ENCODE results near the gene ADORA3. TPM values are rescaled to one million over a fixed set of nuclear protein-coding genes. Genes with fewer than 3 reads are reported as not detected.
"Not testable (repeated sequence)": the region's sequence is repeated elsewhere in the genome, so short reads cannot be mapped to it uniquely, and the experiment has no call there.

ADORA3 gene
- total RNA-seq (1 to 10 TPM in 3 of 6 donors, under 1 TPM in 3; 0.32 to 7.3 (median 1.1) TPM), polyA plus RNA-seq (1 to 10 TPM; 1.1 to 1.2 TPM)

DNA sequence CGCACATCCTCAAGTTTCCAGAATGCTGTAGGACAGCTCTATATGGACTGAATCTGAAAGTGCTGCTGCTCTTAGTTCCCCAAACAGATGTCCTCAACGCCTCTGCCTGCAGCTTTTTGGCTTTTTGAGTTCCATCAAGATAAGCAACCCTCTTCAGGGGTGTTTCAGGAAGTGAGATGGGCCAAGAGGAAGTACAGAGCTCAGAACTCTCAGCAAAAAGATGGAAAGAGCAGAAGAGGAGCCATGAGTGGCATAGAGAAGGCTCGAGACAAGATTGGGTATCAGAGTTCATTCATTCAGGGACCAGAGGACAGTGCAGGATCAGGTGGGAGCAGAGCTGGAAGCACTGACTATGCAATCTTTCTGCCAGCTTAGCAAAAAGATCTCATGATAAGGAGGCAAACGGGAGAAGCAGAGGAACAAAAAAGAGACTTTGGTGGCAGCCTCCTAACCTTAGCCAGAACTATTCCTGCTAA, at the start of gene ADORA3, which contains the start of gene TMIGD3:
Gene ADORA3, minus strand, starts transcription at position 49 of the 476 bp plus-strand sequence. CDS start 279 bp downstream, outside the sequence.
Gene TMIGD3, minus strand, starts transcription at position 49 of the 476 bp plus-strand sequence. CDS start 279 bp downstream, outside the sequence.
- TF ChIP-seq, protein P1, sequence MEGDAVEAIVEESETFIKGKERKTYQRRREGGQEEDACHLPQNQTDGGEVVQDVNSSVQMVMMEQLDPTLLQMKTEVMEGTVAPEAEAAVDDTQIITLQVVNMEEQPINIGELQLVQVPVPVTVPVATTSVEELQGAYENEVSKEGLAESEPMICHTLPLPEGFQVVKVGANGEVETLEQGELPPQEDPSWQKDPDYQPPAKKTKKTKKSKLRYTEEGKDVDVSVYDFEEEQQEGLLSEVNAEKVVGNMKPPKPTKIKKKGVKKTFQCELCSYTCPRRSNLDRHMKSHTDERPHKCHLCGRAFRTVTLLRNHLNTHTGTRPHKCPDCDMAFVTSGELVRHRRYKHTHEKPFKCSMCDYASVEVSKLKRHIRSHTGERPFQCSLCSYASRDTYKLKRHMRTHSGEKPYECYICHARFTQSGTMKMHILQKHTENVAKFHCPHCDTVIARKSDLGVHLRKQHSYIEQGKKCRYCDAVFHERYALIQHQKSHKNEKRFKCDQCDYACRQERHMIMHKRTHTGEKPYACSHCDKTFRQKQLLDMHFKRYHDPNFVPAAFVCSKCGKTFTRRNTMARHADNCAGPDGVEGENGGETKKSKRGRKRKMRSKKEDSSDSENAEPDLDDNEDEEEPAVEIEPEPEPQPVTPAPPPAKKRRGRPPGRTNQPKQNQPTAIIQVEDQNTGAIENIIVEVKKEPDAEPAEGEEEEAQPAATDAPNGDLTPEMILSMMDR (IDR thresholded peaks at IDR 0.05), result no peak
- WGBS, 2 donors, result 55 to 63% methylated on average over 4 of the region's 4 CpGs
- ATAC-seq (no peak), DNase-seq (no peak), FAIRE-seq (no peak)
- Histone ChIP-seq H3K4me3 (no peak within 1 kb of the TSS), H3K9me3 (no peaks in the 10 kb centered on the region), H3K4me1 (peaks cover 0 to 13% (median 0%) of the 10 kb centered on the region in 3 donors), H3K27ac (peak within 1 kb of the TSS in 1 of 4 donors; percentile 18), H3K27me3 (no peaks in the 10 kb centered on the region), H3K36me3 (no peaks in the 10 kb centered on the region)
- intact Hi-C loops (cut with DNase I), result loop anchor here in 1 of 3 donors (10.0 kb wide), 1 partner anchor 261 kb away; no protein-coding TSS in a partner anchor

DNA sequence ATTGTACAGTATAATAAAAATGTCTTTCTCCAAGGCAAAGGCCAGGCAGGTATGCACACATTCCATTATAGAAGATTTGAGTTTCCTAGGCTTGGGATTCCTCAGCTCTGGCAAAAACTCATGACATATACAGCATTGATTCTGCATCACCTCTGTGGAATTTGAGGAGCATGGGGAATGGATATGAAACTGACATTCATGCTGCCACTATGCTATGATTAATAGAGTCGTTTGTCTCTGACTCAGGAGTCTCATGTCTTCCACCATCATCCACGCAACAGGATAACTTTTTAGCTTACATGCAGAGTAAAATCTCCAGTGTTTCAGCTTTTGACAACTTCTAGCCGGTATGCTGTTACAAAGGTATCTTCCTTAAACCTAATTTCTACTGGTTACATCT, 49.8 kb upstream of the ADORA3 start:
- DNase-seq (no peak), FAIRE-seq (no peak), ATAC-seq (no peak)
- no peaks in the 10 kb centered on the region for H3K4me1 ChIP-seq
- no peak overlapping the region for H3K4me3 ChIP-seq
- no peak overlapping the region for H3K27ac ChIP-seq
- intact Hi-C loops (cut with DNase I), result no loop called here
- TF ChIP-seq, protein P1 (IDR thresholded peaks at IDR 0.05), result no peak
- H3K27me3 ChIP-seq, result no peaks in the 10 kb centered on the region
- WGBS, 2 donors, result 87 to 95% methylated on average over 3 of the region's 3 CpGs
- H3K9me3 ChIP-seq, result no peaks in the 10 kb centered on the region
- no peaks in the 10 kb centered on the region for H3K36me3 ChIP-seq

DNA sequence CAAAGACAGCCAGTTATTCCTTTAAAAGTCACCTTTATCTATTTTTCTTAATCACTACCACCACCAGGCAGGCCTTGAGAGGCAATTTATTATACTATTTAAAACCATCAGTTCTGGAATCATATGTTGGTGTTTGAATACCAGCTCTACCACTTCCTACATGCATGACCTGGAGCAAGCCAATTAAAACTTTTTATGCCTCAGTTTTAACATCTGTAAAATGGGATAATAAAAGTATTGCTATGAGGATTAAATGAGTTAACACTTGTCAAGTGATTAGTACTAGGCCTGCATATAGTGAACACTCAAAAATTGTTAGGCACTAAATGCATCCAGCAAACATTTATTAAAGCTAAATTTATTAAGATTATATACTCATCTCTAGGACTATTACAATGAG, 49.2 kb upstream of the ADORA3 start:
- intact Hi-C loops (cut with DNase I), result no loop called here
- no peak for ATAC-seq
- H3K27ac ChIP-seq, result no peak overlapping the region

DNA sequence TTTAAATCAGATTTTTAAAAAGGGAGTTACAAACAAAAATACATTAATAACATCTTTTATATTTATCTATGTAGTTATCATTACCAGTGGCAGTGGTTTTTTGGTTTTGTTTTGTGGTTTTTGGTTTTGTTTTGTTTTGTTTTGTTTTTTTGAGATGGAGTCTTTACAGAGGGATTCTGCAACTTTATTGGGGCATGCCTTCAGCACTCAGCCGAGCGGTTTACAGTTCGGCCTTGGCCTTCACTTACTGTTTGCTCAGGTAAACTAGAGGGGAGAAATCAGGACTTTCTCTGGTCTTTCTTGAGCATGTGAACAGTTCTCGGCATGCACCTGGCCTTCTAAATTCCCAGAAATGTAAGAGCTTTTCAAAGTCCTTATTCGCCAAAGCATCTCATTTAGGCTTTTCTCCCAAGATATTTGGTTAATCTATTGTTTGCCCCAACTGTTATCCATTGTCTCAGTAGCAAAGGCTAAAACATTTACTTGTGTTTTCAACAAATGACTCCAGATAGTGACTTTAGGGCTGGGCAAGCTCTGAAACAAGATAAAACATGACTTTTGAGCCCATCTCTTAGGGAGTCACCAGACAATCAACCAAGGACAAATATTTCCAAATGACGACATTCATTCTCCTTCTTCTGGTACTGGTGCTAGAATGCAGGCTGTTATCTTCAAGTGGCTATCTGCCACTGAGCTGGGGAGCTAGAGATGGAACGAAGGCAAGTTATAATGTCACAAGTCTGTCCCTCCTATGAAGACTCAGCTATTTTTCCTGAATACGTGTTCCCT, 48.4 kb upstream of the ADORA3 start:
- TF ChIP-seq, protein P1 (IDR thresholded peaks at IDR 0.05), result no peak
- WGBS, 2 donors, result 56 to 61% methylated on average over 8 of the region's 8 CpGs
- no peaks in the 10 kb centered on the region for H3K4me1 ChIP-seq
- H3K4me3 ChIP-seq, result no peak overlapping the region
- FAIRE-seq (no peak), DNase-seq (no peak), ATAC-seq (peak in 1 of 4 donors; percentile 57)
- intact Hi-C loops (cut with DNase I), result no loop called here
- no peaks in the 10 kb centered on the region for H3K27me3 ChIP-seq
- H3K9me3 ChIP-seq, result no peaks in the 10 kb centered on the region
- no peak overlapping the region for H3K27ac ChIP-seq
- no peaks in the 10 kb centered on the region for H3K36me3 ChIP-seq

More for the DNA sequence above, 49.2 kb upstream of the ADORA3 start:
- Histone ChIP-seq H3K4me1 (no peaks in the 10 kb centered on the region), H3K27me3 (no peaks in the 10 kb centered on the region), H3K36me3 (no peaks in the 10 kb centered on the region), H3K9me3 (no peaks in the 10 kb centered on the region), H3K4me3 (no peak overlapping the region)
- TF ChIP-seq, protein P1 (IDR thresholded peaks at IDR 0.05), result no peak
- no peak for DNase-seq
- no peak for FAIRE-seq

DNA sequence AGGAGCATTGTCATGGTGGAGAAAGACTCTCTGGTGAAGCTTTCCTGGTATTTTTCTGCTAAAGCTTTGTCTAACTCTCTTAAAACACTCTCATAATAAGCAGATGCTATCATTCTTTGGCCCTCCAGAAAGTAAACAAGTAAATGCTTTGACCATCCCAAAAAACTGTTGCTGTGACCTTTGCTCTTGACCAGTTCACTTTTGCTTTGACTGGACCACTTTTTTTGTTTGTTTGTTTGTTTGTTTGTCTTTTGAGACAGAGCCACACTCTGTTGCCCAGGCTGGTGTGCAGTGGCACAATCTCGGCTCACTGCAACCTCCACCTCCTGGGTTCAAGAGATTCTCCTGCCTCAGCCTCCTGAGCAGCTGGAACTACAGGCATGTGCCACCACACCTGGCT, 44.4 kb upstream of the ADORA3 start:
- FAIRE-seq; ATAC-seq; intact Hi-C loops (cut with DNase I): not testable (repeated sequence)

More for the DNA sequence above, 44.4 kb upstream of the ADORA3 start:
- H3K27ac ChIP-seq, H3K36me3 ChIP-seq, H3K9me3 ChIP-seq, H3K27me3 ChIP-seq, DNase-seq, H3K4me1 ChIP-seq, H3K4me3 ChIP-seq: not testable (repeated sequence)
- WGBS, 2 donors, result 77 to 82% methylated on average over 1 of the region's 1 CpG
